ENCODE results near the gene ABCC8.

Gene ABCC8

GRCh38 chr11:17423533-17424310 lies 52.9 kb downstream of the ABCC8 start:
- Mint-ChIP-seq H3K27ac (no peak overlapping the region), H3K4me3 (no peak overlapping the region), H3K4me1 (peaks cover 5% of the 10 kb centered on the region), H3K27me3 (ENCODE audit: low read depth) (peaks cover 63% of the 10 kb centered on the region), H3K36me3 (ENCODE audit: low read depth) (no peaks in the 10 kb centered on the region), H3K9me3 (no peaks in the 10 kb centered on the region)
- TF ChIP-seq, protein P1, sequence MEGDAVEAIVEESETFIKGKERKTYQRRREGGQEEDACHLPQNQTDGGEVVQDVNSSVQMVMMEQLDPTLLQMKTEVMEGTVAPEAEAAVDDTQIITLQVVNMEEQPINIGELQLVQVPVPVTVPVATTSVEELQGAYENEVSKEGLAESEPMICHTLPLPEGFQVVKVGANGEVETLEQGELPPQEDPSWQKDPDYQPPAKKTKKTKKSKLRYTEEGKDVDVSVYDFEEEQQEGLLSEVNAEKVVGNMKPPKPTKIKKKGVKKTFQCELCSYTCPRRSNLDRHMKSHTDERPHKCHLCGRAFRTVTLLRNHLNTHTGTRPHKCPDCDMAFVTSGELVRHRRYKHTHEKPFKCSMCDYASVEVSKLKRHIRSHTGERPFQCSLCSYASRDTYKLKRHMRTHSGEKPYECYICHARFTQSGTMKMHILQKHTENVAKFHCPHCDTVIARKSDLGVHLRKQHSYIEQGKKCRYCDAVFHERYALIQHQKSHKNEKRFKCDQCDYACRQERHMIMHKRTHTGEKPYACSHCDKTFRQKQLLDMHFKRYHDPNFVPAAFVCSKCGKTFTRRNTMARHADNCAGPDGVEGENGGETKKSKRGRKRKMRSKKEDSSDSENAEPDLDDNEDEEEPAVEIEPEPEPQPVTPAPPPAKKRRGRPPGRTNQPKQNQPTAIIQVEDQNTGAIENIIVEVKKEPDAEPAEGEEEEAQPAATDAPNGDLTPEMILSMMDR (IDR thresholded peaks at IDR 0.05; ENCODE audit: unreplicated experiment in 3 of 3), result no peak

- Mint-ChIP-seq H3K27ac (no peak overlapping the region), H3K36me3 (ENCODE audit: low read depth) (no peaks in the 10 kb centered on the region), H3K27me3 (ENCODE audit: low read depth) (peaks cover 64% of the 10 kb centered on the region), H3K4me3 (no peak overlapping the region), H3K4me1 (peaks cover 6% of the 10 kb centered on the region), H3K9me3 (no peaks in the 10 kb centered on the region)
- TF ChIP-seq, protein P1 (IDR thresholded peaks at IDR 0.05; ENCODE audit: unreplicated experiment in 3 of 3), result no peak
Observed at GRCh38 chr11:17421781-17422180, 54.9 kb downstream of the ABCC8 start.

DNA sequence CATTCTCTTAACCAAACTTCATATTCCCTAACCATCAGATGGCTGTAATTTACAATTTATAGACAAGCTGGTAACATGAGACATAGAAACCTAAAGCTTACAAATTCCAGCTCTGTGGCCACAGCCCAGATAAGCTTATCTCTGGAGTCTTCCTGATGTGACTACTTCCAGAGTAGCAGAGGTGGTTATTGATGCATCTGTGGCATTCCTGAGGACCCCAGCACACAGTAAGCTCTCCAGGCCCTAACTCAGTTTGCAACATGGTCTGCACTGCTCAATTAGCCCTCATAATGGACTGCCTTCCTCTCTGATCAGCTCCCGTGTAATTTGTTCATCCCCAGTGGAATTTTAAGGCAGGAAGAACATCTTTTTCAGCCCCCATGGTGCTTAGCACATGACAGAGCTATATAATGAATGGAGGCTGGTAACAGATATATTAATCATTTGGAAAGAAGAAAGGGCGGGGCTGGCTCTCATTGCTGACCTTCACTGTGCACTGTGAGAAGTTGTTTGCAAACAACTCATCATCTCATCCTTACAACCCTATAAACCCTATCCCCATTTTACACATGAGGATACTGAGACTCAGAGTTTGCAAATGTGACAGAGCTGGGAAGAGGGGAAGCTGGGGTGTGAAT lies 58.1 kb downstream of the ABCC8 start:
- TF ChIP-seq, protein P1 (IDR thresholded peaks at IDR 0.05; ENCODE audit: unreplicated experiment in 3 of 3), result no peak
- H3K4me1 Mint-ChIP-seq, result peaks cover 6% of the 10 kb centered on the region
- no peak overlapping the region for H3K27ac Mint-ChIP-seq
- H3K4me3 Mint-ChIP-seq, result no peak overlapping the region
- no peaks in the 10 kb centered on the region for H3K9me3 Mint-ChIP-seq
- H3K36me3 Mint-ChIP-seq (ENCODE audit: low read depth), result no peaks in the 10 kb centered on the region
- peaks cover 57% of the 10 kb centered on the region for H3K27me3 Mint-ChIP-seq (ENCODE audit: low read depth)

GRCh38 chr11:17416492-17416891 lies 60.2 kb downstream of the ABCC8 start:
- H3K9me3 Mint-ChIP-seq, result no peaks in the 10 kb centered on the region
- H3K4me1 Mint-ChIP-seq, result peaks cover 6% of the 10 kb centered on the region
- H3K27ac Mint-ChIP-seq, result no peak overlapping the region
- TF ChIP-seq, protein P1 (IDR thresholded peaks at IDR 0.05; ENCODE audit: unreplicated experiment in 3 of 3), result no peak
- peaks cover 42% of the 10 kb centered on the region for H3K27me3 Mint-ChIP-seq (ENCODE audit: low read depth)
- no peaks in the 10 kb centered on the region for H3K36me3 Mint-ChIP-seq (ENCODE audit: low read depth)
- H3K4me3 Mint-ChIP-seq, result no peak overlapping the region

DNA sequence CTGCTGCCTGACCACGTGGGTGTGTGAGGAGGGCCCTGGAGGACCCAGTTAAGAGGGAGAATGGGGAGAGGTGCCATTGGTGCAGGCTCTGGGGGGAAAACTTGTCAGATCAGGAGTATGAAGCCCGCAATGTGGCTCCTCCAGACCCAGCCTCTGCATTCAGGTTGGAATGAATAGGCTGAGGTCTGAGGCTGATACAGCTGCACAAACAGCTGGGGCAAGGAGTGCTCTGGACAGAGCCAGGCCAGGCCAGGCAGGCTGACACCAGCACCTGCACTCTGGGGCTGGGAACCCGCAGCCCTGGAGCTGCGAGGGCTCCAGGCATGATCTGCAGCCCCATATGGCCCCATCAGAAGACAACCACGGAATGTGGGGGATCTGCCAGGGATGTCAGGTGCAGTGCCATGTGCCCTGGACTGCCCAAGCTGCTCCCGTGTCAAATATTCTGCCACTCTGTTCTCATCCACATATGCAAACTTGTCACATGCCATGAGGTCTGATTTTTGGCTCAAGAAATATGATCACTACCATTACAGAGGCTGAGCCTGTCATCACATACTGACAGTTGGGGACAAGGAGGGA lies 61.0 kb downstream of the ABCC8 start:
- no peaks in the 10 kb centered on the region for H3K9me3 Mint-ChIP-seq
- H3K36me3 Mint-ChIP-seq (ENCODE audit: low read depth), result no peaks in the 10 kb centered on the region
- H3K27me3 Mint-ChIP-seq (ENCODE audit: low read depth), result peaks cover 39% of the 10 kb centered on the region
- TF ChIP-seq, protein P1 (IDR thresholded peaks at IDR 0.05; ENCODE audit: unreplicated experiment in 3 of 3), result no peak
- H3K4me1 Mint-ChIP-seq, result peaks cover 6% of the 10 kb centered on the region
- H3K27ac Mint-ChIP-seq, result no peak overlapping the region
- H3K4me3 Mint-ChIP-seq, result no peak overlapping the region
